HG03342 (cell line): ENCODE results near the gene SNED1.

ENCODE experiments used
- ATAC-seq: cut with Tn5 transposase; IDR thresholded peaks from one replicate; pipeline ENCODE4 v1.9.1; 2021; ENCODE audit warnings: mild to moderate bottlenecking, moderate library complexity; ENCODE audit not compliant: unreplicated experiment

Gene SNED1

DNA sequence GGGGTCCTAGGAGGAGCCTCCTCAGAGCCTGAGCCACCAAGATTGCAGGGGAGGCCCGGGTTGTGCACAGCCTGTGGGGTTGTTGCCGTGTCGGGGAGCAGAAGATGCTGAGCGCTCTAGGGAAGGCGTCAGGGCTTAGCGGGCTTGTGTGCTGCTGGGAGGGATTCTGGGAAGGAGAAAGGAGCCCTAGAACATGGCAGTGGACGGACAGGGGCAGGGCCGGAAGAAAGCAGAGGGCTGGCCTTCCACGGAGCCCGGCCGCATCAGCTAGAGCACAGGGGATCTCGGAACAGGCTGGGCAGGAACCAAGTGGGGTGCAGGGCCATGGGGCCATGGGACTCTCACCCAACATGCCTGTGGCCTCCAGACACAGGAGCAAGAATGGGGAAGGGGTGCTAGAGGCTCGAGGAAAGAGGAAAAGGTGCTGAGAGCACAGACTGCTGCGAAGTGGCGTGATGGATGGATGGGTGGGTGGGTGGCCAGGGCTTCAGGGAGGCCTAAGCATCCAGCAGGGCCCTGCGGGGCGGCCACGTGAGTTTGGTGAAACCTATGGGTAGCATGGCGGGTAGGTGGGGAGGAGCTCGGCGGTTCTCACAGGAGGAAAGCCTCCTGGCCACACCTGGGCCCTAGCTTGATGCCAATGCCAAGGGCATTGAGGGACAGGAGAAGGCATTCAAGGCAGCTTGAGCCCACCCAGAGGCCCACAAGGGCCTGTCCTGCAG, 67.9 kb downstream of the SNED1 start:
- no peak for ATAC-seq

DNA sequence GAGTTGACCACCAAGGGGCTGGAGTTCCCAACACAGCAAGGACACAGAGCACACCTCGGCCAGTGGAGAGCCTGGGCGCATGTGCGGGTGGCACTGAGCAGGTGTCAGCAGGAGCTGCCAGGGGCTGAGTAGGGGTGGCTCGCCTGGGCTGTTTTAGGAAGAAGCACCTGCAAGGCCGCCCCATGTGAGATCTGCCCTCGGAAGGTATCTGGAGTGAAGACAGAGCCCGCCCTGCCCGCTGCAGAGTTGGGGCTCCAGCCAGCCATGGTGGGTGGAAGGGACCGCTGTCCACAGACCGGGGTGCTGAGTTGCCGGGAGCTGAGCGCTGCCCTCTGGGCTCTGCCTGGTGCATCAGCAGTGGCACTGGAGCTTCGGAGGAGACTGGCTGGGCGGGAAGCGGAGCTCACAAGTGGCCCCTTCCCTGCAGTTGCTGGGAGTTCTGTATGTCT, 68.5 kb downstream of the SNED1 start:
- no peak for ATAC-seq

DNA sequence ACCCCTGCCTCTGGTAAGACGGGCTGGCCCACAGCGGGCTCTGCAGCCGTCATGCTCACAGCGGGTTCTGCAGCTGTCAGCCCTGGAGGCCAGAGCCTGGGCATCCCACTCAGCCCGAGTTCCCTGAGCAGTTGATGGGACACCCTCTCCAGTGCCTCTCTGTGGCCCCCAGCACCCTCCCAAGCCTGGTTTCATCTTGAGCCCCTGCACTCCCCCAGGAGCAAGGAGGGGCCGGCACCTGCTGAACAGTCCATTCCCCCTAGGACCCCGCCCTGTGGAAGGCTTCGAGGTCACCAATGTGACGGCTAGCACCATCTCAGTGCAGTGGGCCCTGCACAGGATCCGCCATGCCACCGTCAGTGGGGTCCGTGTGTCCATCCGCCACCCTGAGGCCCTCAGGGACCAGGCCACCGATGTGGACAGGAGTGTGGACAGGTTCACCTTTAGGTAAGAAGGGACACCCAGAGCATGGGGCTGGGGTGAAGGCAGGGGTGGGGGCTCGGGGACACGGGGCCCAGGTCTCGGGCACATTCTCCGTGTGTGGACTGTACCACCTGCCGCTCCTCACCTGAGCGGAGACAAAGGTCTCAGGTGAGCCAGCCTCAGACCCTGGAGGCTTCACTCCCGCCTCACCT, 69.2 kb downstream of the SNED1 start:
- no peak for ATAC-seq

DNA sequence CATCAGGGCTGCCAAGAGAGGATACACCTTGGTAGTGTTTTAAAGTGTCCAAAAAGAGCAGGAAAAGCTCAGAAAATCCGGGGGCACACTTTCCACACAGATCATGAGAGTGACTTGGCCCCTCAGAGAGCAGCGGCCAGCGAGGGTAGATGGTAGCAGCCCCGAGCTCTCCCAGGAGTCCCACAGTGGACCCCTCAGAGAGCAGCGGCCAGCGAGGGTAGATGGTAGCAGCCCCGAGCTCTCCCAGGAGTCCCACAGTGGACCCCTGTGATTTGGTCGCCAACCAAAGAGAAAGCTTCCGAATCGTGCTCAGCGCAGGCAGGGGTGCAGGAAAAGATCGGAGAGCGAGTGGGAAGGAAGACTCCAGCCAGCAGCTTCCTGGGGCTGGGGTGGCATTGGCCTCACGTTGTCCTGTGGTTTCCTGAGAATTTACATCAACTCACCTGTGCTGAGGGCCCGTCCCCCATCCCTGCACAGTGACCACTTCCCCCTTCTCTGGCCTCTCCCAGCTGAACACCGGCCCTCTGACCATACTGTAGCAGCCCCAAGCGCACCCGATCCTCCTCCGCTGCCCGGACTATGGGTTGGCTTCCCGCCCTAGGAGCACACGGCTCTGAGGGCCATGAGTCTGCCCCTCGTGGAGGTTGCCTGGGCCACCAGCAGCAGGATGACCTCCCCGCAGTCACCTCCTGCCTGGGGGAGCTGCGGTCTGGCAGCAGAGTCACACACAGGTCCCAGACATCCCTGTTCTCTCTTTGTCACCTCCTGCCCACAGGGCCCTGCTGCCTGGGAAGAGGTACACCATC, 69.9 kb downstream of the SNED1 start:
- ATAC-seq = no peak

DNA sequence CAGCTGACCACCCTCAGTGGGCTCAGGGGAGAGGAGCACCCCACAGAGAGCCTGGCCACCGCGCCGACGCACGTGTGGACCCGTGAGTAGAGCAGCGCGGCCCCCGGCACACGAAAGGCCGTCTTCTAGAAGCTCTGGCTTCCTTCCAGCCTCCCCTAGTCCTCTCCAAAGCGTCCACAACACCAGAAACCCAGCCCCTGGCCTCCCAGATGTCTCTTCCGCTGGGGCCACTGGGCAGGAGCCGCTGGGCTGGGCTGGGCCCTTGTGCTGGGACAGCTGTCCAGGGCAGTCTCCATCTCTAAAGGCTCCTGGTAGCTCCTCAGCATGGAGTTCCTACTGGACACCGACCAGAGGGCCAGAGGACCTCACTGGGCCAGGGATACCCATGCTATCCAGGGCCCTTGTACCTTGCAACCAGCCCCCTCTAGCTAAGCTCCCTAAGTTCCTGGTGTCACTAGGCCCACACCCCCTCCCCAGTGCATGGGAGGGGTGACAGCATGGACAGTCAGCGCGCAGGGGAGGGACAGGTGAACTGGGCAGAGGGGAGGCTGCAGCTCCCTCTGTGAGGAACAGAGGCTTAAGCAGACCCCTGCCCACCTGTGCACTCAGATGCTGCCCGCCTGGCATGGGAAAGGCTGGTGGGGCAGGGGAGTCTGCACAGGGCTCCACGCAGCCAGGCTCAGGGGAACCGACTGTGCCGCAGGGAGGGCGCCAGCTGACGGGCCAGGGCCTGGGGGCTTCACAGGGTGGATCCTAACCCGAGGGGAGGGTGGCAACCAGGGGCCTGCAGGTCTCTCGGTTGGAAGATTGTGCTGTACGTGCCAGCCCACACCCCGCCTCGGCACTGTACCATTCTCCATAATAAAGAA, 70.8 kb downstream of the SNED1 start:
- ATAC-seq = no peak

DNA sequence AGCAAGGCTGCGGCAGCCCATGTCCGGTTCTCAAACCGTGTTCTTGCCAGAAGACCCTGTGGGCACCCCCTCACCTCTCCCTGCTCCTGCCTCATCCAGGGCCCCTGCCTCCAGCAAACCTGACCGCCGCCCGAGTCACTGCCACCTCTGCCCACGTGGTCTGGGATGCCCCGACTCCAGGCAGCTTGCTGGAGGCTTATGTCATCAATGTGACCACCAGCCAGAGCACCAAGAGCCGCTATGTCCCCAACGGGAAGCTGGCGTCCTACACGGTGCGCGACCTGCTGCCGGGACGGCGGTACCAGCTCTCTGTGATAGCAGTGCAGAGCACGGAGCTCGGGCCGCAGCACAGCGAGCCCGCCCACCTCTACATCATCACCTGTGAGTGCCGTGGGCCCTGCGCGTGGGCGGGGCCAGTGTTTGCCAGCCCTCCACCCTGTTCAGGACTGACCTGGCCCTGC, 71.4 kb downstream of the SNED1 start:
- no peak for ATAC-seq

DNA sequence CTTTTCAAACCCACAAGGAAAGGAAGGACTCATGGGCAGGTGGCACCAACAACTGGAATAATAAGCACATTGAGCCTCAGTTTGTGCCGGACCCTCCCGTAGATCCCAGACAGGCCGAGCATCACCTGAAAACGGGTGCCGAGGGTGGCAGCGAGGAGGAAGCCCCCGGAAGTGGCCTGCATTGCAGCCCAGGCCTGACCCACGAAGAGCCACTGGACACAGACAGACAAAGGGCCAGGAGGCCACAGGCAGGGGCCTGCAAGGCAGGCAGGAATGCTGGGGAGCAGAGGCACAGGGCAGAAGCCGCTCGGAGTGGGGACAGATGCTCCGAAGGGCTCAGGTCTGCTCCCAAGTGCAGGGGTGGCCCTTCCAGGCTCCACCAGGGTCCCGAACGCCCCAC, 71.9 kb downstream of the SNED1 start:
- ATAC-seq = no peak

DNA sequence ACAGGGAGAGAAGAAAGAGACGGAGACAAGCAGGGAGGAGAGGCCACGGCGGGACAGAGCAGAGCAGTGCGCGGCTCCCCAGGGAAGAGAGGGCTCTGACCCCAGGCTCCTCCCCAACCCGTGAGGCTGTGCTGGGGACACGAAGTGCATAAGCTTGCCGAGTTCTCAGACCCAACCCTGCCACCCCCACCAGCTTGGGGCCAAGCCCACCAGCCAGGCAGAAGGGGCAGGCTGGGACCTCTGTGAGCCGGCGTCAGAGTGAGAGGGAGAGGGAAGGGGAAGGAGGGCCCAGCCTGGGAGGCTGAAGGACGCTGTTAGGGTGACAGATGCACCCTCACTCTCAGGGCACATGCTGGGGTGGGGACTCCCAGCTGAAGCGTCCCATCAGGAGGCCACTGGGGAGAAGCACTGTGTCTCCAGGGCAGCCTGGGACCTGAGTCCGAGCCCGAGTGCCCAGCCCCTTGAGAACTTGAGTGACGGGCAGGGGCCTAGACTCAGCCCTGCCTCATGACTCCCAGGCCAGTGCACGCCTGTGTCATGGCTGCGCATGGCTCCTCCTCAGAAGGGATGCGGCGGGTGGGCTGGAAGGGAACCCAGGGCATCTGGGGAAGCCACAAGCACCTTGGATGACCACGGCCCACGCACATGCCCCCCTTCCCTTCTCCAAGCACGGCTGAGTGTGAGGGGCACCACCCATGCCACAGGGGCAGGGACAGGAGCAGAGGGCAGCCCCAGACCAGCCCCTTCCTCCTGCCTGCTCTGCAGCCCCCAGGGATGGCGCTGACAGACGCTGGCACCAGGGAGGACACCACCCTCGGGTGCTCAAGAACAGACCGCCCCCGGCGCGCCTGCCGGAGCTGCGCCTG, 72.6 kb downstream of the SNED1 start:
- ATAC-seq = no peak

DNA sequence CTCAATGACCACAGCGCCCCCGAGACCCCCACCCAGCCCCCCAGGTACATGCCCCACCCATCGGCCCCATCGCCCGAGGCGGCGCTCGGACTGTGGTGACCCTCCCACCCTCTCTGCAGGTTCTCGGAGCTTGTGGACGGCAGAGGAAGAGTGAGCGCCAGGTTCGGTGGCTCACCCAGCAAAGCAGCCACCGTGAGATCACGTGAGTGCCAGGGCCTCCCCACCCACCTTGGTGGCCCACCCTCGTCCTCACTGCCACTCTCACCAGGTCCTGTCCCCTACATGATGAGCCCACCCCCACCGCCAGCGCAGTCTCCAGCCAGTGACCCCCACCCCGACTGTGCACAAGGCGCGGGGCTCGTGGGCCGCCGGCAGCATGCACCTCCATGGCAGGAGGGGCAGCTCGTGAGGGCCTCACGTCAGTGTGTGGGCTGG, 73.3 kb downstream of the SNED1 start:
- no peak for ATAC-seq

DNA sequence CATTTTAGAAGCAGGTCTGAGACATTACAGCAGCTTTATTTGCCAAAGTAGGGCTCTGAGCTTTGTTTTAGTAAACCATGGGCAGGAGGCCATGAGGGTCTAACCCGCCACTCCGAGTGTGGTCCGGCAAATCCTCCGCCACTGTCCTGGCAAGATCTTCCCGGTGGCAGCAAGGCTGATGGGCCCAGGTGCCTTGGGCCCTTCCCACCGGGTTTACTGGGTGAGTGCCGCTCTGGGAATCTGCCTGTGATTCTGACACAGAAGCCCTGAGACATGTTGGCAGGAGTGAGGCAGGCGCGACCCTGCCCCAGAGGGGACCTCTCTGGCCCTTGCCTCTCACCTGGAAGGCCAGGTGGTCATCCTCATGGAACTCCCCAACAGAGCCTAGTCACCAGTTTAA, 73.7 kb downstream of the SNED1 start:
- no peak for ATAC-seq

DNA sequence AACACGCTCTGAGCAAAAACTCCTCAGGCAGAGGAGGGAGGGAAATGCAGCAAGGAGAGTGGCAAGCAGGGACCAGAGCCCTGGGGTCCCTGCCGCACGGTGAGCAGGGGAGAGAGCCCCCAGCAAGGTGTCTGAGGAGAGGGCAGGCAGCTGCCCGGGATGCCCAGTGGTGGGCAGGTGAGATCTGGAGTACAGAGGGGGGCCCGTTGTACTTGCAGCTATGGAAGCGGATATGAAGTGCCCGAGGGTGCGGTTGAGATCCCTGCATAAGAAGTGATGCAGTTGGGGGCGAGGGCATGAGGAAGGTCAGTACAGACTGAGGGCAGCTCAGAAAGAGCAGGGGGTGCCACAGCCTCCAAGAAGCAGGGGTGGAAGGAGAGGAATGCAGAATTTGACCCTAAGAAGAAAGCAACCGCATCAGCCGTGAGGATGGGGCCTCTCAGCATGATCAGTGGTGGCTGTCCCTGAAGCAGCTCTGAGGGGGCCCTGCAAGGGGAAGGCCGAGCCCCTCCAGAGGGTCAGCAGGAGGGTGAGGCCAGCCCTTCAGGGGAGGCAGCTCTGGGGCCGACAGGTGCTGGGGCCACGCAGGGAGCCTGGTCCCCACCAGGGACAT, 74.2 kb downstream of the SNED1 start:
- no peak for ATAC-seq

DNA sequence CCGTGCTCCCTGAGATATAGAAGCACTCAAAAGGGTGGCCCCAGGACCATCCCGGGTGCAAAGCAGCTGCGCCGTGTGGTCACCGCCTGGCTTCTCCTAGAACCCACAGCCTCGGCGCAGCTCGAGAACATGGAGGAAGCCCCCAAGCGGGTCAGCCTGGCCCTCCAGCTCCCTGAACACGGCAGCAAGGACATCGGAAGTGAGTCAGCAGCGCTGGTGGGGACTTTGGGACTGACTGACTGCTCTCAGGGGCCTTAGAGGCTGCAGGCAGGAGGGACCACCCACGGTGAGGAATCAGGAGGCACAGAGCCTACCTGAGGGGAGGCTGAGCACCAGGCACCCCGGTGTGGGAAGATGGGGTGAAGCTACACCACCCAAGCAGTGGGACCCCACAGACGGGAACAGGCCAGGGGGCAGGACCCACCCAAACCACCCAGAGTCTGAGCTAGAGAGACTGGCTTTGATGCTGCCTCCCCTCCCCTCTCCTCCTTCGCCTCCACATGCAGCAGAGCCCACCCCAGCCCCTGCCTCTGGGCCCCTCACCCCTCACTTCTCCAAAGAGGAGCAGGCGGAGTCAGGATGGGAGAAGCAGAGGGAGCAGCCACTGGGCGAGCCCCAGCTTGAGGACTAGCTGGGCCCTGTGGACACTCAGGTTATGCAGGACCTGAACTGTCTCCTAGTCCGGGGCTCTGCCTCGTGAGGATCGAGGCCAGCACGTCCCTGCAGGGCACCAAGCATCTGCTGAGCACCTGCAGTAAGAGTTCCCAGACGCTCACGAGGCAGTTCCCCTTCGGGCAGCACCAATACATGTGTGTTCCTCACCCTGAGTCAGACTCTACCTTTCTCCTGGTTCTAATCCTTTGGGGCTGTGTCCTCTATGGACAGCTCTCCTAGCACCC, 75.0 kb downstream of the SNED1 start:
- ATAC-seq = no peak

DNA sequence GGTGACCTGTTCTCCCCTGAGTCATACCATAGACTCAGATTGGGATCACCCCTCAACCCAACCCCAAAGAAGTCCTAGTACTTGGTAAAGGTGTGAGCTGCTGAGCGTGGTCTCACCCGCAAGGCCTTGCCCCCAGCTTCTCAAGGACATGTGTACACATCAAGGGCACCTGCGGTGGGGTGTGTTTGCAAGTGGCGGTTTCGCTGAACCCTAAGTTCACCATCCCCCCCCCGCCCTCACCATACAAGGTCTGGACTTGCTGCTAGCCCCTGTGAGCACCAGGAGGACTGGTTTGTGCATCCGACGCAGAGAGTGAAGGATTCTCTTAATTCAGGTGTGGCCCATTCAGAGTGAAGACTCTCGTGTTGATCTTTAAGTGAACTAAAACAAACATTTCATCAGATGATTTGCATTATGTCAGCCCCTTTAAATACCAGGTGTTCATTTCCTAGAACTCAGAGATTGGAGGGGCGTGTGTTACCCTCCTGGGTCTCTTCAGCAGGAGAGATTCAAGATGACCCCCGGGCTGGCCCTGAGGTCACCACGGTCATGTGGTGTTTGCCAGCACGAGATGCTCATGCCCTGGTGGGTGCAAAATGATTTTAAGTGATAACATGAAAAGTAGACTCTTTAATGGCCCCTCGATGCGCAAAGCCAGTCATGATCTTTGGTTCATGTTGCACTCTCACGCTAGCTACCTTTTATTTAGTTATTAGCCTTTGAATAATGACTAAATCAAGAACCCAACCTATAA, 75.8 kb downstream of the SNED1 start:
- no peak for ATAC-seq

DNA sequence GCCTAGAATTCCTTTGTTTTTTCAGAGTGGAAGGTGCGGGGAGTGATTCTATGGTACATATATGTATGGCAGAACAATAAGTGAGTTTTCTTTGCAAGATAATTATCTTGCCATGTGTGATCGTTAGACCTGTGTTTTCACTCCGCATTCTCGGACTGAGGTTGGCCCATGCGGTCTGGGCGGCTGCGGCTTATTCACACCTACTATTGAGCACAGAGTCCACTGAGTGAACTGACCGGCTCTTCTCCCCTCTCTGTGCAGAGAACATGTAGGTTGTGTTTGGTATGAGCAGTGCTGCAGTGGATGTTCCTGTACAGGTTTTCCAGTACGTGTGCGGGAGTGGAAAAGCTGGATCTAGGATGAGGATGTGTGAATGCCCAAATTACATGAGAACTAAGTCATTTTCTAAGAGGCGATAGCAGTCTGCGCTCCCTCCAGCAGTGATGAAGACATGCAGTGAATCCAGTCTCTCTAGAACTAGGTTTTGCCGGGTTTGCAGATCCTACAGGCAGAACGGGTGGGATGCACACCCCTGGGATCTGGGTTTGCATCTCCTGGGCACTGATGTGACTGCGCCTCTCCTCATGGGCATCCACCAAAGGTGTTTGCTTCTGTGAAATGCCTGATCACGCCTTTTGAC, 76.6 kb downstream of the SNED1 start:
- no peak for ATAC-seq

DNA sequence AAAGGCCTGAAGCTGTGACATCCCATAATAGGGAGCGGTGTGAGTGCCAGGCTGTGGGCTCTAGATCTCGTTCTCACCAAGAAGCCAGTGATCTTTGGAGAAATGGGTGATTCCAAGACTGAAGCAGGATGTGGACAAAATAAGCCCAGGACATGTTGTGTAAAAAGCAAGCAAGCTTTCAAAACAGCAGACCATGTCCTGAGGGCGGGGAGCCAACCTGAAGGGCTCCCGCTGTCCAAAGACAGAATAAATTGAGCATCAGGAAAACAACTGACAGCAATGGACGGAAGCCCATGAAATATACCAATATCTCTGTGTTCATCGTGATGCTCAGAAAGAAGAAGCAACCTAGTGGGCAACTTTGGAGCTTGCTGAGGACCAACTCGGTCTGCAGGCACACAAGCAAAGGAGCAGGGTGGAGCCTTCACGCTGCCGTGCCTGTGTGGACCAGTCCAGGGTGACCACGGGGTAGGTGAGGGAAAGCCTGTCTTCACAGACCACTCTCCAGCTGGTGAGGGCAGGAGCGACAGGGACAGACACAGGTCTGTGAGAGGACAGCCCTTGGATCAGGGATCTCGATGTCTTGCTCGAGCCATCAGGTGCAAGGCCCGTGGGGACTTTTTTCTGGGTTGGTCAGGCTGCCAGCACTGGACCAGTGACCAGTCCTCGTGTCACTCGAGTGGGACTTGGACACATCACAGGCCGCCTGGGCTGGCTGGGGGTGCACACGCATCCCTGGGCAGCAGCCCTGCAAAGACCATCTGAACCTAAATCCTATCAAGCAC, 82.2 kb downstream of the SNED1 start:
- ATAC-seq = no peak

DNA sequence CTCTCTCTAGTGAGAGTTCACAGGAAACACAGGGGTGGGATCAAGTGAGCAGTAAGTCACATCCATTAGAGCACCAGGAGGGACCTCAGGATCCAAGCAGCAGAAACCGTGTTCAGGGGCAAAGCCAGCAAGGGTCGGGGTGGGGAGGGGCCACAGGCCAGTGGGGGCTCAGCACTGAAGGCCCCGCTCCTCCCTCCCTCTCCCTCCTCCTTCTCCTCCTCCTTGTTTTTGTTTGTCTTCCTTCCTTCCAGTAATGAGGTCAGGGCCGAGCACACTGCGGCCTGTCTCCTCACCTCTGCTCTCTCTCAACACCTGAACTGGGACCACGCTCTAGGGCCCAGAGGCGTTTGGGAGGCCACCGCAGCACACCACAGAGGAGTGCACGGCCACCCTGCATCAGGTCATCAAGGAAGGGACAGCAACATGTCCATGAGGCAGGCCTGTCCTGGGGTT, 82.8 kb downstream of the SNED1 start:
- no peak for ATAC-seq
